ENCODE results near the gene DNAJA3. TPM values are rescaled to one million over a fixed set of nuclear protein-coding genes. Genes with fewer than 3 reads are reported as not detected.

The DNAJA3 gene
- total RNA-seq, 4 donors from 2014 or later: 24.8 to 42.4 (median 31.8) TPM

DNA sequence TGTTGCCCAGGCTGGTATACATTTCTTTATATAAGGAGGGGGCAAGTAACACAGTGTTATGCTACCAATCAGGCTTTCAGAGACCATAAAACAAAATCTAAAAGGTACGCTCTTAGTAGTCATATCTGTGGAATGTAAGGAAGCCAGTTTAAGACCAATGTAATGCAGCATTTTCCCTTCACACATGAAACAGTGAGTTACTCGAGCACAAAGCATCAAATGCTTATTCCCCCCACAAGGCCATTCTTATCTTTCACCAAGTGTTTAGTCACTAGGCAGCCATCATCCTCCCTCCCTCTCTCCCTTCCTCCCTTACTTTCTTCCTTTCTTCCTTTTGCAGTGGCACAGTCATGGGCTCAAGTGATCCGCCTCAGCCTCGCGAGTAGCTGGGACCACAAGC, 63.4 kb downstream of the DNAJA3 start:
- TF ChIP-seq, protein P1, sequence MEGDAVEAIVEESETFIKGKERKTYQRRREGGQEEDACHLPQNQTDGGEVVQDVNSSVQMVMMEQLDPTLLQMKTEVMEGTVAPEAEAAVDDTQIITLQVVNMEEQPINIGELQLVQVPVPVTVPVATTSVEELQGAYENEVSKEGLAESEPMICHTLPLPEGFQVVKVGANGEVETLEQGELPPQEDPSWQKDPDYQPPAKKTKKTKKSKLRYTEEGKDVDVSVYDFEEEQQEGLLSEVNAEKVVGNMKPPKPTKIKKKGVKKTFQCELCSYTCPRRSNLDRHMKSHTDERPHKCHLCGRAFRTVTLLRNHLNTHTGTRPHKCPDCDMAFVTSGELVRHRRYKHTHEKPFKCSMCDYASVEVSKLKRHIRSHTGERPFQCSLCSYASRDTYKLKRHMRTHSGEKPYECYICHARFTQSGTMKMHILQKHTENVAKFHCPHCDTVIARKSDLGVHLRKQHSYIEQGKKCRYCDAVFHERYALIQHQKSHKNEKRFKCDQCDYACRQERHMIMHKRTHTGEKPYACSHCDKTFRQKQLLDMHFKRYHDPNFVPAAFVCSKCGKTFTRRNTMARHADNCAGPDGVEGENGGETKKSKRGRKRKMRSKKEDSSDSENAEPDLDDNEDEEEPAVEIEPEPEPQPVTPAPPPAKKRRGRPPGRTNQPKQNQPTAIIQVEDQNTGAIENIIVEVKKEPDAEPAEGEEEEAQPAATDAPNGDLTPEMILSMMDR (IDR thresholded peaks at IDR 0.05; ENCODE audit: low read depth): no peak

DNA sequence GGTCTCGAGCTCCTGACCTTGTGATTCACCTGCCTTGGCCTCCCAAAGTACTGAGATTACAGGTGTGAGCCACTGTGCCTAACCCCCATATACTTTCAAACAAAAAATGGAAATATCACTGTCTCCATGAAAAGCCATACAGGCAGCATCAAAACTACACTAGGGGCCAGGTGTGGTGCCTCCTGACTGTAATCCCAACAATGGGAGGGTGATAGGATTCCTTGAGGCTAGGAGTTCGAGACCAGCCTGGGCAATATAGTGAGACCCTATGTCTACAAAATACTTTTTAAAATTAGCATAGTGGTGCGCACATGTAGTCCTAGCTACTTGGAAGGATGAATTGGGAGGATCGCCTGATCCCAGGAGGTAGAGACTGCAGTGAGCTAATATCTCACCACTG, 66.2 kb downstream of the DNAJA3 start:
- TF ChIP-seq, protein P1 (IDR thresholded peaks at IDR 0.05; ENCODE audit: low read depth): no peak

DNA sequence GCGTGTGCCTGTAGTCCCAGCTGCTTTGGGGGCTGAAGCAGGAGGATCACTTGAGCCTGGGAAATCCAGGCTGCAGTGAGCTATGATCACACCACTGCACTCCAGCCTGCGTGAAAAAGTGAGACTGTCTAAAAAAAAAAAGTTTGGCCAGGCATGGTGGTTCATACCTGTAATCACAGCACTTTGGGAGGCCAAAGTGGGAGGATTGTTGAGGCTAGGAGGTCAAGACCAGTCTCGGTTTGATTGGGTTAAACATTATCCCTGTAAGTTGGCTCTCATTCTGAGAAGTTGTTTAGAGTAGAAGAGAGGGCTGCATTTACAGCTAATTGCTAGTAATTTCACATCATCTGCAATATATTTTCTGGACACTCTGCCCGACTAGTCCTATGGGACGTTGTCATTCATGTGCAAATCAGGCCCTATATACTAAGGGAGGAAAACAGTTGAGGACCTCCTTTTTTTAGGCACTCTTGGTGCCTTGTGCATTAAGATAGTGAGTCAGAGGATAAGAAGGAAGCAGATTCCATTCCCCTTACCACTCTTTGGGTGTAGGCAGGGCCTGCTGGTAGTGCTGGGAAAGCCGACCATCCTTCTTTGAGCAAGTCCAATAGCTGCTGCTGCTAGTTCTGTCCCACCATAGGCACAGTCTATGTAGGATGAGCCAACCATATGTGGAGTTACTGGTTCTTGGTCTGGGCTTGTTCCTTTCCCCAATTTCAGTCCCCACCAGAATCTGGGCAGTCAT, 69.2 kb downstream of the DNAJA3 start:
- TF ChIP-seq, protein P1 (IDR thresholded peaks at IDR 0.05; ENCODE audit: low read depth): no peak

DNA sequence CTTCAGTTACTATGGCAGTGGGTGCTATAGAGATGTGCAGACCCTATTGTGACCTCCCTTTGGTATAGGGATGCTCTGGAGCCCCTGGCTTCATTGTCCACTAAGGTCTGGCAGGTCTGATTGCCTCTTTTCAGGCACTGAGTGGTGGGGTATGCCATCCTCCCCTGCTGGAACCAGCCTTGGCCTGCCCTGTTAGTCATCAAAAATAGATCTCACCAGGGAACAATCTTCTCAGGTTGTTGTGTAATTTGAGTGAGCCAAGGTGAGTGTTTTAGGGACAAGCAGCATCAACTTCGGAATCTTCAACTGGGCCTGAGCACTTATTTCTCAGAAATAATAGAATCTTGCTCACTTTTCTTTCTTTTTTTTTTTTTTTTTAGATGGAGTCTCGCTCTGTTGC, 70.1 kb downstream of the DNAJA3 start:
- TF ChIP-seq, protein P1 (IDR thresholded peaks at IDR 0.05; ENCODE audit: low read depth): no peak

DNA sequence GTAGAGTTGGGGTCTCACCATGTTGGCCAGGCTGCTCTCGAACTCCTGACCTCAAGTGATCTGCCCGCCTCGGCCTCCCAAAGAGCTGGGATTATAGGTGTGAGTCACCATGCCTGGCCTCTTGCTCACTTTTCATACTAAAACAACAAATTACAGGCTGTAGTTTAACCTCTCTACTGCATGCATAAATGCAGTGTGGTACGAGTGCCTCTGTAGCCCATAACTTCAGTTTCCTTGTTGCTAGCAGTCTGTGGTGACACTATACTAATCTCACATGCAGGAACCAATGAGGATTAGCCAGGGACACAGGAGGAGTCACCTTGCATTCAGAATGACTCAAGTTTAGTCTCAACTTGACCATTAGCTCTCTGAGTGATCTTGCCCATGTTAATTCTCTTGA, 70.6 kb downstream of the DNAJA3 start:
- TF ChIP-seq, protein P1 (IDR thresholded peaks at IDR 0.05; ENCODE audit: low read depth): no peak

DNA sequence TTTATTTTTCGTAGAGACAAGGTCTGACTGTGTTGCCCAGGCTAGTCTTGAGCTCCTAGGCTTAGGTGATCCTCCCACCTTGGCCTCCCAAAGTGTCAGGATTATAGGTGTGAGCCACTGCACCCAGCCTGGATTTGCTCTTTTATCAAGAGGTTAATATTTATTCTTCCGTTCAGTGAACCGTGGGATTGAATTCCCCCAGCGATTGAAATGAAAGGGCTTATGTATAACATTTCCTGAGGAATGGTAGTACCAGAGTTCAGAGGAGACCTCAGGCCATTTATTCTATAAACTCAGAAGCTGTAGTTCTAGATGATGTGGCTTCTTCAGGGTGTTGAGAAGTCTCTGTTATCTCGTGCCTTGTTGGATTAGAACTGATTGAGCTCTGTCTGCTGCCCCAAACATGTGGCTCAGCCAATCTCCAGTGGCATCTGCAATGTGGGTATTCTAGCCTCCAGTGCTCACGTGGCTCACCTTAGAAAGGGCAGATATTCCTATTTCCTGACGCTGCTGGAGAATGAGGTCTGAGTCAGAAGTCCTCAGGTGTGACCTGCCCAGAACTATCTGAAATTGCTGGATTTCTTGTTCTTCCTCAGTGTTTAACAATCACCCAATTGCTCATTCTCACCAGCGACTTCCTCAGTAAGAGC, 73.0 kb downstream of the DNAJA3 start:
- TF ChIP-seq, protein P1 (IDR thresholded peaks at IDR 0.05; ENCODE audit: low read depth): no peak

DNA sequence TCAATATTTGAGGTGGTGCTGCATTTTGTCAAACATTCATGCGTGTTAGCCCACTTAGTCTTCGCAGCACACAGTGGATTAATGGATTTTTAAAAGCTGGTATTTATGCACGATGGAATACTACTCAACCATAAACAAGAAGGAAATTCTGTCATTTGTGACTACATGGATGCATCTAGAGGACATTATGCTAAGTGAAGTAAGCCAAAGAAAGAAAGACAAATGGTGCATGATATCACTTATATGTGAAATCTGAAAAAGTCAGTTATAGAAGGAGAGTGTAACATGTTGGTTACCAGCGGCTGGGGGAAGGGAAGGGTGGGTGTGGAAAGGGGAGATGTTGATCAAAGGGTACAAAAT, 73.5 kb downstream of the DNAJA3 start:
- TF ChIP-seq, protein P1 (IDR thresholded peaks at IDR 0.05; ENCODE audit: low read depth): no peak
